ENCODE measurements around the gene CERS6.

Gene CERS6

GRCh38 chr2:168816369-168816768 is 360.3 kb downstream of the CERS6 start:
- DNase-seq = no peak

- no peak for DNase-seq
Observed at GRCh38 chr2:168819050-168819715, 363.1 kb downstream of the CERS6 start.

- DNase-seq = no peak
Observed at GRCh38 chr2:168819829-168820489, 363.9 kb downstream of the CERS6 start.

- DNase-seq = no peak
Observed at GRCh38 chr2:168821577-168821976, 365.5 kb downstream of the CERS6 start.

- no peak for DNase-seq
Observed at GRCh38 chr2:168821992-168822391, 365.9 kb downstream of the CERS6 start.

Data from NCI-H69 (cell line).